Measurements from ENCODE around the gene OR2Z1. TPM values are rescaled to one million over a fixed set of nuclear protein-coding genes. Genes with fewer than 3 reads are reported as not detected.
"Not testable (repeated sequence)": the region's sequence is repeated elsewhere in the genome, so short reads cannot be mapped to it uniquely, and the experiment has no call there.

OR2Z1 gene
- total RNA-seq, 1 donor from 2014 or later, result not detected

DNA sequence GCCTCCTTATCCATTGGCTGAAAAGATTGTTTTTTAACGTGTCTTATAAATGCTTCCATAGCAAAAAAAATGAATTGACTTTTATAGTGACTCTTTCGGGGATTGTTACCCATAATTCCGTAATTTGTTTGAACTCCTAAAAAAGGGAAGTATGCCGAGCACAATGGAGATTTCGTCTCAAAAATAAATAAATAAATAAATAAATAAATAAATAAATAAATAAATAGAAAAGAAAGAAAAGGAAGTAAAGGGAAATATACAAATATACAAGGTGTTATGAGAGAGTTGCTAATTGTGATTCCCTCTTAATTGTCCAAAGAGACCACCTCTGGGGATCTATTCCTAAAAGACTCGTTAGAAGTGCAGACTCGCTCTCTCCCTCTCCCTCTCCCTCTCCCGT, 16.9 kb downstream of the OR2Z1 start:
- H3K27me3 Mint-ChIP-seq (ENCODE audit: insufficient read depth, low read depth), result peaks cover 6% of the 10 kb centered on the region
- Histone ChIP-seq H3K79me2 (ENCODE audit: low read depth) (no peaks in the 10 kb centered on the region), H3F3A (ENCODE audit: low read depth) (no peaks in the 10 kb centered on the region), H3K4me2 (no peak overlapping the region), H3K27me3 (no peaks in the 10 kb centered on the region), H2AFZ (replicated peaks) (no peak overlapping the region), H3K4me3 (no peak overlapping the region), H3K9ac (no peak overlapping the region), H3K4me1 (no peaks in the 10 kb centered on the region), H3K27ac (no peak overlapping the region), H3K9me3 (ENCODE audit: low read depth) (no peaks in the 10 kb centered on the region), H4K20me1 (ENCODE audit: low read depth) (no peaks in the 10 kb centered on the region), H3K36me3 (no peaks in the 10 kb centered on the region)
- no peak overlapping the region for H3K27ac Mint-ChIP-seq
- no peak for DNase-seq (ENCODE audit: low spot score)
- TF ChIP-seq EZH2phosphoT487 (IDR thresholded peaks at IDR 0.05) (no peak), EZH2 (IDR thresholded peaks at IDR 0.05) (no peak)
- TF ChIP-seq, protein P1, sequence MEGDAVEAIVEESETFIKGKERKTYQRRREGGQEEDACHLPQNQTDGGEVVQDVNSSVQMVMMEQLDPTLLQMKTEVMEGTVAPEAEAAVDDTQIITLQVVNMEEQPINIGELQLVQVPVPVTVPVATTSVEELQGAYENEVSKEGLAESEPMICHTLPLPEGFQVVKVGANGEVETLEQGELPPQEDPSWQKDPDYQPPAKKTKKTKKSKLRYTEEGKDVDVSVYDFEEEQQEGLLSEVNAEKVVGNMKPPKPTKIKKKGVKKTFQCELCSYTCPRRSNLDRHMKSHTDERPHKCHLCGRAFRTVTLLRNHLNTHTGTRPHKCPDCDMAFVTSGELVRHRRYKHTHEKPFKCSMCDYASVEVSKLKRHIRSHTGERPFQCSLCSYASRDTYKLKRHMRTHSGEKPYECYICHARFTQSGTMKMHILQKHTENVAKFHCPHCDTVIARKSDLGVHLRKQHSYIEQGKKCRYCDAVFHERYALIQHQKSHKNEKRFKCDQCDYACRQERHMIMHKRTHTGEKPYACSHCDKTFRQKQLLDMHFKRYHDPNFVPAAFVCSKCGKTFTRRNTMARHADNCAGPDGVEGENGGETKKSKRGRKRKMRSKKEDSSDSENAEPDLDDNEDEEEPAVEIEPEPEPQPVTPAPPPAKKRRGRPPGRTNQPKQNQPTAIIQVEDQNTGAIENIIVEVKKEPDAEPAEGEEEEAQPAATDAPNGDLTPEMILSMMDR (IDR thresholded peaks at IDR 0.05), result no peak
- no peaks in the 10 kb centered on the region for H3K4me1 Mint-ChIP-seq
- peaks cover 13% of the 10 kb centered on the region for H3K9me3 Mint-ChIP-seq
- H3K4me3 Mint-ChIP-seq, result no peak overlapping the region
- no peaks in the 10 kb centered on the region for H3K36me3 Mint-ChIP-seq

DNA sequence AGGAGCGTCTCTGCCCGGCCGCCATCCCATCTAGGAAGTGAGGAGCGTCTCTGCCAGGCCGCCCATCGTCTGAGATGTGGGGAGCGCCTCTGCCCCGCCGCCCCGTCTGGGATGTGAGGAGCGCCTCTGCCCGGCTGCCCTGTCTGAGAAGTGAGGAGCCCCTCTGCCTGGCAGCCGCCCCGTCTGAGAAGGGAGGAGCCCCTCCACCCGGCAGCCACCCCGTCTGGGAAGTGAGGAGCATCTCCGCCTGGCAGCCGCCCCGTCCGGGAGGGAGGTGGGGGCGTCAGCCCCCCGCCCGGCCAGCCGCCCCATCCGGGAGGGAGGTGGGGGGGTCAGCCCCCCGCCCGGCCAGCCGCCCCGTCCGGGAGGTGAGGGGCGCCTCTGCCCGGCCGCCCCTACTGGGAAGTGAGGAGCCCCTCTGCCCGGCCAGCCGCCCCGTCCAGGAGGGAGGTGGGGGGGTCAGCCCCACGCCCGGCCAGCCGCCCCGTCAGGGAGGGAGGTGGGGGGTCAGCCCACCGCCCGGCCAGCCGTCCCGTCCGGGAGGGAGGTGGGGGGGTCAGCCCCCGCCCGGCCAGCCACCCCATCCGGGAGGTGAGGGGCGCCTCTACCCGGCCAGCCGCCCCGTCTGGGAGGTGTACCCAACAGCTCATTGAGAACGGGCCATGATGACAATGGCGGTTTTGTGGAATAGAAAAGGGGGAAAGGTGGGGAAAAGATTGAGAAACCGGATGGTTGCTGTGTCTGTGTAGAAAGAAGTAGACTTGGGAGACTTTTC, 18.0 kb downstream of the OR2Z1 start:
- not testable (repeated sequence) for H3K27ac Mint-ChIP-seq; H3K27me3 ChIP-seq; H3K4me2 ChIP-seq; H3K9me3 ChIP-seq (ENCODE audit: low read depth); H2AFZ ChIP-seq (replicated peaks); H3K79me2 ChIP-seq (ENCODE audit: low read depth); H3K4me1 Mint-ChIP-seq; H3K27me3 Mint-ChIP-seq (ENCODE audit: insufficient read depth, low read depth); H4K20me1 ChIP-seq (ENCODE audit: low read depth); DNase-seq (ENCODE audit: low spot score); H3K27ac ChIP-seq; H3K4me3 Mint-ChIP-seq; H3K4me1 ChIP-seq; H3K36me3 Mint-ChIP-seq; H3F3A ChIP-seq (ENCODE audit: low read depth); H3K9ac ChIP-seq; H3K4me3 ChIP-seq; H3K36me3 ChIP-seq
- H3K9me3 Mint-ChIP-seq, result peaks cover 12% of the 10 kb centered on the region

DNA sequence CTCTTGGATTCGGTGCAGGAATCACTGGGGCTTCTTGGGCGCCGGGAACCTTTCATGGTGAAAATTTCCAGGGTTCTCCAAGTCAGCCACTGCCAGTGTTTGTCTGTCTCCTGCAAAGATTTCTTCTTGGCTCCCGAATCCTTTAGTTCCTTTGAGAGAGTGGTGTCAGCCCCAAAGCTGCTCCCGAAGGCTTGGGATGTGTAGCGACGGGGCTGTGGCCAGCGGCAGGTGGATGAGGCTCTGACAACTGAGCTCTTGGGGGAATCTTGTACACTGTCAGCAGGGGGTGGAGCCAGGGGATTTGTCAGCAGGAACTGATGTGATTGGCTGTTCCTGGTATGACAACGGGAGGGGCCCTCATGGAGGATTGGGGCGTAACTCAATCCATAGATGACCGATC, 45.8 kb downstream of the OR2Z1 start:
- not testable (repeated sequence) for H3K27me3 Mint-ChIP-seq (ENCODE audit: insufficient read depth, low read depth); H3K4me1 Mint-ChIP-seq; H3K36me3 Mint-ChIP-seq; H3K4me1 ChIP-seq; H3K4me3 ChIP-seq; H3K27ac Mint-ChIP-seq; H3K9me3 ChIP-seq (ENCODE audit: low read depth); H3K4me2 ChIP-seq; H3K4me3 Mint-ChIP-seq; H3K27me3 ChIP-seq; H2AFZ ChIP-seq (replicated peaks); H4K20me1 ChIP-seq (ENCODE audit: low read depth); H3K27ac ChIP-seq; H3K79me2 ChIP-seq (ENCODE audit: low read depth); H3K9ac ChIP-seq; H3K9me3 Mint-ChIP-seq; H3F3A ChIP-seq (ENCODE audit: low read depth); H3K36me3 ChIP-seq; DNase-seq (ENCODE audit: low spot score)

DNA sequence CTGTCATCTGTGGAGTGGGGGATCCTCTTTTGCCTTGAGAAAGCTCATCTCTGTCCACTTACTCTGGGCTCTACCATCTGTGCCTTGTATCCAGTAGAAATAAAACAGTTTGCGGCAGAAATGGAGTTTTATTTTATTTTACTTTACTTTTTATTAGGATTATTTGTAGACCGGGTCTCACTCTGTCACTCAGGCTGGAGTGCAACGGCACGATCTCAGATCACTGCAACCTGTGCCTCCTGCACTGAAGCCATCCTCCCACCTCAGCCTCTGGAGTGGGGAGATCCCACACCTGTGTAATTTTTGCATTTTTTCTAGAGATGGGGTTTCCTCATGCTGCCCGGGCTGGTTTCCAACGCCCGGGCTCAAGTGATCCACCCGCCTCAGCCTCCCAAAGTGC, 47.8 kb downstream of the OR2Z1 start:
- not testable (repeated sequence) for H3K27ac Mint-ChIP-seq; H3K4me3 Mint-ChIP-seq; H3K4me1 Mint-ChIP-seq; H3K9ac ChIP-seq; H3K36me3 Mint-ChIP-seq; H2AFZ ChIP-seq (replicated peaks); H3F3A ChIP-seq (ENCODE audit: low read depth); H3K9me3 Mint-ChIP-seq; H3K4me2 ChIP-seq; H3K27me3 ChIP-seq; H4K20me1 ChIP-seq (ENCODE audit: low read depth); H3K4me1 ChIP-seq; H3K4me3 ChIP-seq; H3K27me3 Mint-ChIP-seq (ENCODE audit: insufficient read depth, low read depth); DNase-seq (ENCODE audit: low spot score); H3K9me3 ChIP-seq (ENCODE audit: low read depth); H3K27ac ChIP-seq; H3K79me2 ChIP-seq (ENCODE audit: low read depth); H3K36me3 ChIP-seq

DNA sequence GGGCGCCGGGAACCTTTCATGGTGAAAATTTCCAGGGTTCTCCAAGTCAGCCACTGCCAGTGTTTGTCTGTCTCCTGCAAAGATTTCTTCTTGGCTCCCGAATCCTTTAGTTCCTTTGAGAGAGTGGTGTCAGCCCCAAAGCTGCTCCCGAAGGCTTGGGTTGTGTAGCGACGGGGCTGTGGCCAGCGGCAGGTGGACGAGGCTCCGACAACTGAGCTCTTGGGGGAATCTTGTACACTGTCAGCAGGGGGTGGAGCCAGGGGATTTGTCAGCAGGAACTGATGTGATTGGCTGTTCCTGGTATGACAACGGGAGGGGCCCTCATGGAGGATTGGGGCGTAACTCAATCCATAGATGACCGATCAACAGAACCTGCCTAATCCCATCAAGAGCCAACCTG, 52.2 kb downstream of the OR2Z1 start:
- not testable (repeated sequence) for H3K4me3 Mint-ChIP-seq; H4K20me1 ChIP-seq (ENCODE audit: low read depth); H3K27ac Mint-ChIP-seq; H2AFZ ChIP-seq (replicated peaks); H3K4me3 ChIP-seq; H3K9me3 ChIP-seq (ENCODE audit: low read depth); H3K4me1 ChIP-seq; H3K9me3 Mint-ChIP-seq; H3K79me2 ChIP-seq (ENCODE audit: low read depth); H3K27me3 ChIP-seq; H3K4me2 ChIP-seq; DNase-seq (ENCODE audit: low spot score); H3K27me3 Mint-ChIP-seq (ENCODE audit: insufficient read depth, low read depth); H3K36me3 ChIP-seq; H3F3A ChIP-seq (ENCODE audit: low read depth); H3K36me3 Mint-ChIP-seq; H3K27ac ChIP-seq; H3K4me1 Mint-ChIP-seq; H3K9ac ChIP-seq

Small RNAs within 50 kb of the gene (small RNA-seq; reads per million reads assigned to genes)
- gene AC012616.1, result not detected

Other genes starting within 250 kb of the OR2Z1 start
- 0.22 and 0.56 TPM in 2 replicates for gene PRAM1, start 219.0 kb upstream of the OR2Z1 start, total RNA-seq (ENCODE audit: low replicate concordance)
- gene ZNF414, start 207.5 kb upstream of the OR2Z1 start, total RNA-seq (ENCODE audit: low replicate concordance), result 1.8 and 8.9 TPM in 2 replicates
- gene MYO1F, start 144.2 kb upstream of the OR2Z1 start, total RNA-seq (ENCODE audit: low replicate concordance), result 0.09 and 0.15 TPM in 2 replicates
- gene ADAMTS10, start 110.9 kb upstream of the OR2Z1 start, total RNA-seq (ENCODE audit: low replicate concordance), result 5.8 and 7.9 TPM in 2 replicates
- not detected in 2 replicates for gene NFILZ, start 91.0 kb upstream of the OR2Z1 start, total RNA-seq (ENCODE audit: low replicate concordance)
- not detected in 2 replicates for gene ACTL9, start 22.8 kb upstream of the OR2Z1 start, total RNA-seq (ENCODE audit: low replicate concordance)
- gene ZNF558, start 110.7 kb downstream of the OR2Z1 start, total RNA-seq (ENCODE audit: low replicate concordance), result 59.0 and 59.4 TPM in 2 replicates
- gene MBD3L1, start 110.7 kb downstream of the OR2Z1 start, total RNA-seq (ENCODE audit: low replicate concordance), result not detected in 2 replicates

All from neural progenitor cell (in vitro differentiated cells).